GM23338 (cell line): ENCODE data around the gene SPATA13. TPM values are rescaled to one million over a fixed set of nuclear protein-coding genes. Genes with fewer than 3 reads are reported as not detected.
A peak's percentile ranks its signal among the peaks of the same experiment; 100 is the strongest.

Experiments
- ATAC-seq: fragments of 200-7000 bp; cut with Tn5 transposase; 3 replicates; pipeline ENCODE4 v1.9.1; 2020
- DNase-seq: peaks from one replicate; pipeline ENCODE4 v3.0.0-alpha.2; 2015; ENCODE audit warnings: low spot score
- H2AFZ ChIP-seq: fragments of 200-600 bp; sonication (generic); 2 replicates; pipeline ENCODE4 v1.8.0; 2016; ENCODE audit warnings: antibody characterized with exemption, mild to moderate bottlenecking, moderate library complexity
- H3F3A ChIP-seq: fragments of 200-600 bp; sonication (generic); replicated peaks from 2 replicates; pipeline ENCODE4 v1.8.0; 2017; ENCODE audit warnings: antibody characterized with exemption, mixed run types, low read depth
- H3K27ac ChIP-seq: fragments of 200-600 bp; sonication (generic); 2 replicates; pipeline ENCODE4 v1.6.1; 2016; ENCODE audit warnings: low read depth
- H3K27me3 ChIP-seq: fragments of 200-600 bp; sonication (generic); 2 replicates; pipeline ENCODE4 v1.8.0; 2016; ENCODE audit warnings: mild to moderate bottlenecking, mixed run types, moderate library complexity; ENCODE audit not compliant: insufficient read depth
- H3K36me3 ChIP-seq: fragments of 200-600 bp; sonication (generic); 2 replicates; pipeline ENCODE4 v1.8.0; 2016; ENCODE audit warnings: mild to moderate bottlenecking; ENCODE audit not compliant: insufficient read depth
- H3K4me1 ChIP-seq: fragments of 200-600 bp; sonication (generic); 2 replicates; pipeline ENCODE4 v1.8.0; 2016; ENCODE audit warnings: mild to moderate bottlenecking, moderate library complexity; ENCODE audit not compliant: insufficient read depth
- H3K4me2 ChIP-seq: fragments of 200-600 bp; sonication (generic); 2 replicates; pipeline ENCODE4 v1.7.1; 2017; ENCODE audit warnings: mixed run types
- H3K4me3 ChIP-seq: fragments of 200-600 bp; sonication (generic); 2 replicates; pipeline ENCODE4 v1.6.1; 2016; ENCODE audit warnings: mixed run types
- H3K79me2 ChIP-seq: fragments of 200-600 bp; sonication (generic); replicated peaks from 2 replicates; pipeline ENCODE4 v1.8.0; 2017; ENCODE audit warnings: mild to moderate bottlenecking; ENCODE audit not compliant: insufficient read depth
- H3K9me2 ChIP-seq: fragments of 200-600 bp; sonication (generic); 2 replicates; pipeline ENCODE4 v1.8.0; 2017; ENCODE audit not compliant: insufficient read depth
- H4K20me1 ChIP-seq: fragments of 200-600 bp; sonication (generic); replicated peaks from 2 replicates; pipeline ENCODE4 v1.8.0; 2017; ENCODE audit warnings: mild to moderate bottlenecking; ENCODE audit not compliant: insufficient read depth
- H3K27ac Mint-ChIP-seq: 2 replicates; pipeline ENCODE4 v1.8.0; 2020; ENCODE audit warnings: inconsistent platforms, mild to moderate bottlenecking, moderate library complexity, mixed read lengths
- H3K27me3 Mint-ChIP-seq: 3 replicates; pipeline ENCODE4 v1.8.0; 2022; ENCODE audit warnings: low read depth, mild to moderate bottlenecking, moderate library complexity, mixed read lengths, inconsistent platforms; ENCODE audit not compliant: insufficient read depth, poor library complexity
- H3K36me3 Mint-ChIP-seq: 3 replicates; pipeline ENCODE4 v1.8.0; 2021; ENCODE audit warnings: low read depth, mild to moderate bottlenecking, inconsistent platforms, moderate library complexity, mixed read lengths
- H3K4me1 Mint-ChIP-seq: 3 replicates; pipeline ENCODE4 v1.8.0; 2020; ENCODE audit warnings: mild to moderate bottlenecking, inconsistent platforms, mixed read lengths
- H3K4me3 Mint-ChIP-seq: 3 replicates; pipeline ENCODE4 v1.8.0; 2021; ENCODE audit warnings: moderate library complexity, mild to moderate bottlenecking, inconsistent platforms, mixed read lengths
- H3K9me3 Mint-ChIP-seq: 3 replicates; pipeline ENCODE4 v1.8.0; 2020; ENCODE audit warnings: moderate library complexity, mild to moderate bottlenecking, inconsistent platforms, mixed read lengths
- CTCF ChIP-seq, 2 experiments: fragments of 200-600 bp in 1 of 2; sonication (generic) in 1 of 2; conservative IDR thresholded peaks; 2 replicates each; pipeline versions ENCODE4 v1.5.1 to v1.6.1; 2016 to 2017; ENCODE audit warnings: antibody characterized with exemption in 2 of 2, low read depth in 2 of 2, mild to moderate bottlenecking in 2 of 2, moderate library complexity in 1 of 2
- EZH2 ChIP-seq: fragments of 200-600 bp; sonication (generic); IDR thresholded peaks from one replicate; pipeline ENCODE4 v1.8.0; 2017; ENCODE audit warnings: antibody characterized with exemption, mild to moderate bottlenecking, low read depth; ENCODE audit not compliant: unreplicated experiment
- EZH2phosphoT487 ChIP-seq: fragments of 200-600 bp; sonication (generic); IDR thresholded peaks from one replicate; pipeline ENCODE4 v1.8.1; 2018; ENCODE audit warnings: antibody characterized with exemption; ENCODE audit not compliant: unreplicated experiment
- JUNB ChIP-seq: IDR thresholded peaks from one replicate; pipeline ENCODE4 v1.6.1; 2016; ENCODE audit warnings: antibody characterized with exemption; ENCODE audit not compliant: unreplicated experiment
- NANOG ChIP-seq: IDR thresholded peaks from 2 replicates; pipeline ENCODE4 v1.6.1; 2016; ENCODE audit warnings: antibody characterized with exemption, borderline replicate concordance
- REST ChIP-seq: IDR thresholded peaks from one replicate; pipeline ENCODE4 v1.6.1; 2018; ENCODE audit warnings: antibody characterized with exemption; ENCODE audit not compliant: unreplicated experiment
- STAT1 ChIP-seq: IDR thresholded peaks from one replicate; pipeline ENCODE4 v1.6.1; 2016; ENCODE audit warnings: antibody characterized with exemption; ENCODE audit not compliant: unreplicated experiment
- ZNF114 ChIP-seq: fragments of 250-450 bp; sonication (Bioruptor Pico); IDR thresholded peaks from 2 replicates; pipeline ENCODE4 v1.5.0; 2020; ENCODE audit warnings: mild to moderate bottlenecking, moderate library complexity
- polyA plus RNA-seq: library from polyadenylated mRNA; unstranded; fragments of >200 nt; fragmentation: Nextera tagmentation; extraction: Ambion mirVana; gene quantifications from 2 replicates; pipeline ENCODE4 v1.2.1, GENCODE V29; 2016
- total RNA-seq: library from RNA; depleted of rRNA; stranded (reverse); fragments of >200 nt; shearing (Covaris generic); gene quantifications from 2 replicates; pipeline ENCODE4 v1.2.3, GENCODE V29; 2014
- TF ChIP-seq, protein P1 (sequence below): IDR thresholded peaks from 2 replicates; pipeline ENCODE4 v1.6.1; 2016; ENCODE audit warnings: antibody characterized with exemption

Gene SPATA13
- total and polyA plus RNA-seq, 2 experiments from 2014 or later = 11.9 to 45.7 TPM

GRCh38 chr13:24153979-24154701, 6.4 kb upstream of the SPATA13 start (continued):
- TF ChIP-seq REST (no peak), EZH2 (no peak), EZH2phosphoT487 (no peak), NANOG (no peak), STAT1 (no peak), JUNB (no peak)

GRCh38 chr13:24159357-24159756, 1.2 kb upstream of the SPATA13 start:
- no peak for TF ChIP-seq CTCF (conservative IDR thresholded peaks at IDR 0.05; ENCODE audit: low read depth in 2 of 2)
- TF ChIP-seq ZNF114 (CRISPR knock-in tag) = no peak
- TF ChIP-seq, protein P1, sequence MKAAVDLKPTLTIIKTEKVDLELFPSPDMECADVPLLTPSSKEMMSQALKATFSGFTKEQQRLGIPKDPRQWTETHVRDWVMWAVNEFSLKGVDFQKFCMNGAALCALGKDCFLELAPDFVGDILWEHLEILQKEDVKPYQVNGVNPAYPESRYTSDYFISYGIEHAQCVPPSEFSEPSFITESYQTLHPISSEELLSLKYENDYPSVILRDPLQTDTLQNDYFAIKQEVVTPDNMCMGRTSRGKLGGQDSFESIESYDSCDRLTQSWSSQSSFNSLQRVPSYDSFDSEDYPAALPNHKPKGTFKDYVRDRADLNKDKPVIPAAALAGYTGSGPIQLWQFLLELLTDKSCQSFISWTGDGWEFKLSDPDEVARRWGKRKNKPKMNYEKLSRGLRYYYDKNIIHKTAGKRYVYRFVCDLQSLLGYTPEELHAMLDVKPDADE = no peak
- TF ChIP-seq EZH2 = no peak
- TF ChIP-seq JUNB = no peak
- no peak for TF ChIP-seq EZH2phosphoT487
- Histone ChIP-seq H3F3A (no peaks in the 10 kb centered on the region), H3K36me3 (no peaks in the 10 kb centered on the region), H3K4me2 (peak overlapping the region; percentile 82; the same call in 1 of the 2 replicates), H3K27me3 (no peaks in the 10 kb centered on the region), H4K20me1 (peaks cover 25% of the 10 kb centered on the region), H3K9me2 (no peaks in the 10 kb centered on the region), H3K4me1 (peaks cover 35% of the 10 kb centered on the region), H2AFZ (no peak overlapping the region), H3K79me2 (peaks cover 33% of the 10 kb centered on the region), H3K27ac (no peak overlapping the region), H3K4me3 (no peak overlapping the region)
- no peaks in the 10 kb centered on the region for H3K9me3 Mint-ChIP-seq
- H3K36me3 Mint-ChIP-seq = no peaks in the 10 kb centered on the region
- H3K27me3 Mint-ChIP-seq = peaks cover 7% of the 10 kb centered on the region
- DNase-seq (no peak), ATAC-seq (no peak)
- H3K4me3 Mint-ChIP-seq = no peak overlapping the region
- peaks cover 29% of the 10 kb centered on the region for H3K4me1 Mint-ChIP-seq
- no peak overlapping the region for H3K27ac Mint-ChIP-seq
